ENCODE results near the gene PRKN. TPM values are rescaled to one million over a fixed set of nuclear protein-coding genes. Genes with fewer than 3 reads are reported as not detected.
A peak's percentile ranks its signal among the peaks of the same experiment; 100 is the strongest.

Gene PRKN
- total and polyA plus RNA-seq, 5 experiments from 2014 or later, result 2.2 to 5.6 (median 3.5) TPM

DNA sequence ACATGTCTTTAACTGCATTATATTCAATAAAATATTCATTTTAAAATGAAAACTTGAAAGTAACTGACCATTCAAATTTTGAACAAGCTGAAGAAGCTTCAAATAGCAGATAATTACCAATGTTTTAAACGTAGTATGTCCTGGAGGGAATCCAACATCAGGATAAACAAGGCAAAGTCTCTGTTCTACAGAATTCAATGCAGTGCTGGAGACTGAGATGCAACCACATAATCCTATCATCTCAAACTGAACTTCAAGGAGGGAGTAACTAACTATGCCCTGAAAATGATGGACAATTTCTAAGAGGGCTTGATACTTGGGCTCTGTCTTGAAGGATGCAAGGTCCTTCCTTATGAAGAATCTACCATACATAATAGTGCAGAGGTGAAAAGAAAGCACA lies 100.7 kb downstream of the PRKN start:
- no peak overlapping the region for H3K27ac Mint-ChIP-seq
- H3K9me3 Mint-ChIP-seq, result peaks cover 0 to 27% (median 13%) of the 10 kb centered on the region in 9 donors
- H3K4me1 Mint-ChIP-seq, result peaks cover 0 to 4% (median 0%) of the 10 kb centered on the region in 4 donors
- no peak overlapping the region for H3K4me3 Mint-ChIP-seq
- no peaks in the 10 kb centered on the region for H3K27me3 Mint-ChIP-seq
- H3K36me3 Mint-ChIP-seq, result peaks cover 6 to 31% (median 23%) of the 10 kb centered on the region in 3 donors
- POLR2A ChIA-PET, result no interaction called here
- ATAC-seq (no peak), DNase-seq (no peak)

DNA sequence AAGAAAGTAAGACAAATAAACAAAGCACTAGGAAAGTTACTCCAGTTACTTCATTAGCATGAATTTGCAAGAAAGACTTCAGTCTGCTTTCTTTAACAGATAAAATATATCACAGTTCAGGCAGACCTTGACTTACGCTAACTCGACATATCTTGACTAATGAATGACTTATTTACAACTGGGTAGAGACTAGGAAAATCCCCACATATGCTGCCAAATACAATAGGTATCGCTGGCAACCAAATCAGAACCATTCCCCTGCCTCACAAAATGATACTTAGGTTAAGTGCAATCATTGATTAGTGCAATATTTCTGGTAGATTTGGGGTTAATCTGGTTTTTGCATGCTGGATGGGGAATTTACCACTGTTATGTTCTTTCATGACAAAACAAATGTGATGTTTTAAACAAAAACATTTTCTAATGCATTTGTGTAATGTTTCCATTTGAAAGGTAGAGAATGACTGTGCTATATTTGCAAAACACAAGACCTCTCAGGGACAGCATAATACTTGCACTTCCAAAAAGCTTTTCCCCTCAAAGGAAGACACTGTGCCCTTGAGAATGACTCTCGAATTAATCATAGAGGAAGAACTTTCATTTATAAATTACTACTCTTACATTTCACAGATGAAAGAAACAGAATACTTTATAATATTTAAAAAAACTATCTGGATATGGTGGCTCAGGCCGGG lies 101.6 kb downstream of the PRKN start:
- H3K9me3 Mint-ChIP-seq, result peaks cover 0 to 21% (median 7%) of the 10 kb centered on the region in 9 donors
- ATAC-seq (no peak), DNase-seq (no peak)
- peaks cover 0 to 4% (median 0%) of the 10 kb centered on the region in 4 donors for H3K4me1 Mint-ChIP-seq
- POLR2A ChIA-PET, result no interaction called here
- no peak overlapping the region for H3K4me3 Mint-ChIP-seq
- H3K36me3 Mint-ChIP-seq, result peaks cover 4 to 24% (median 21%) of the 10 kb centered on the region in 3 donors
- H3K27me3 Mint-ChIP-seq, result no peaks in the 10 kb centered on the region
- H3K27ac Mint-ChIP-seq, result no peak overlapping the region

DNA sequence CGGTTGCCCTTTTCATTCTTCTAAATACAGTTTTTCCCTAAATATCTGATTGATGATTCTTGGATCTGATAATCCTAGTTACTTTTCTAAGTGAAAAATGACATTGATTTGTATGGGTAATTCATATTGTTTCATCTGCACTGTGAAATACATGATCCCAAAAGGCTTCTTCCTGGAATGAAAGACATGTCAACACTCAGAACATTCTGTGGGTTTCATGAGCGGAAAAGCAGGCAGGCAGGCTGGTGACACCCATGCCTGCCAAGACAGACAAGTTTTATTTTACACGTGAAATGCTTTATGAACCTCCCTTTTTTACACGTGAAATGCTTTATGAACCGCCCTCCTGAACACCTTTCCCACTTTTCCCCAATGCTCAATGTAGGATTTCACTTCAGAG lies 105.0 kb downstream of the PRKN start:
- DNase-seq (no peak), ATAC-seq (no peak)
- Mint-ChIP-seq H3K36me3 (peaks cover 4 to 10% (median 5%) of the 10 kb centered on the region in 3 donors), H3K4me1 (peaks cover 0 to 4% (median 0%) of the 10 kb centered on the region in 4 donors), H3K27ac (no peak overlapping the region), H3K9me3 (peaks cover 0 to 7% (median 0%) of the 10 kb centered on the region in 9 donors), H3K4me3 (no peak overlapping the region), H3K27me3 (no peaks in the 10 kb centered on the region)
- POLR2A ChIA-PET, result no interaction called here

DNA sequence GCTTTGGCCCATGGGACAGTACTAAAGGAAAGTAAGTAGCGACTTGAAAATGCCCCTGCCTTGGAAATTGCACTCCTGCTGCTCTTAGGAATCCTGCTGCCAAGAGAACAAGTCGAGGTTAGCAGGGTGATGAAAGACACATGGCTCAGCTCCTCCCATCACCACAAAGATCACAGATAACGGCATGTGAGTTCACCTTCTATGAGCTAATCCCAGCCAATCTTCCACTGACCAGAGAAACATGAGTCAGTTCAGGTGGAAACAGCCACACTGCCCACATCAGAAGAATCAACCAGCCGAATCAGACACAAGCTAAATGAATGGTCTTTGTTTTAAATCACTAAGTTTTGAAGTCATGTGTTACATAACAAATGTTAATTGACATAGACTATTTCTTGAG lies 106.3 kb downstream of the PRKN start:
- POLR2A ChIA-PET, result no interaction called here
- no peak for DNase-seq

DNA sequence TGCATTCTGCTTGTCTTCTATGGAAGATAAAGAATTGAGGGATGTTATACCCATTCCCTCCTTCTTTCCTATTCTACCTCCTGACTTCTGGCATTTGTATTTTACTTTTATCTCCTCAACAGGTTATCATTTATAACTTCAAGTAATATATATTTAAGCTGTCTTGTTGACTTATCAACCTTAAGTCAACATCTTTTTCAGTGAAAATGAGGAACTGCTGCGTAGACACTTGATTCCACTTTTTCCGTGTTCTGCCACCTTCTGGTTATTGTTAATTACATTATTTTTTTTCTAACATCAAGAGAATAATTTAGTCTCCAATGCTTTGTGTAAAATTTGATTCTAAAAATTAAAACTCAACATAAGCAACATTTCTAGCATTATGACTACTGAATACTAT lies 107.5 kb downstream of the PRKN start:
- no peak overlapping the region for H3K27ac Mint-ChIP-seq
- DNase-seq, result no peak
- H3K27me3 Mint-ChIP-seq, result no peaks in the 10 kb centered on the region
- no peak overlapping the region for H3K4me3 Mint-ChIP-seq
- H3K9me3 Mint-ChIP-seq, result peaks cover 0 to 2% (median 0%) of the 10 kb centered on the region in 9 donors
- no peak for ATAC-seq
- peaks cover 0 to 3% (median 0%) of the 10 kb centered on the region in 3 donors for H3K36me3 Mint-ChIP-seq
- POLR2A ChIA-PET, result no interaction called here
- peaks cover 0 to 2% (median 0%) of the 10 kb centered on the region in 4 donors for H3K4me1 Mint-ChIP-seq

More for the DNA sequence above, 106.3 kb downstream of the PRKN start:
- ATAC-seq, result no peak
- H3K36me3 Mint-ChIP-seq, result peaks cover 0 to 3% (median 0%) of the 10 kb centered on the region in 3 donors
- no peaks in the 10 kb centered on the region for H3K27me3 Mint-ChIP-seq
- H3K4me1 Mint-ChIP-seq, result peaks cover 0 to 2% (median 0%) of the 10 kb centered on the region in 4 donors
- H3K27ac Mint-ChIP-seq, result no peak overlapping the region
- peaks cover 0 to 2% (median 0%) of the 10 kb centered on the region in 9 donors for H3K9me3 Mint-ChIP-seq
- H3K4me3 Mint-ChIP-seq, result no peak overlapping the region

DNA sequence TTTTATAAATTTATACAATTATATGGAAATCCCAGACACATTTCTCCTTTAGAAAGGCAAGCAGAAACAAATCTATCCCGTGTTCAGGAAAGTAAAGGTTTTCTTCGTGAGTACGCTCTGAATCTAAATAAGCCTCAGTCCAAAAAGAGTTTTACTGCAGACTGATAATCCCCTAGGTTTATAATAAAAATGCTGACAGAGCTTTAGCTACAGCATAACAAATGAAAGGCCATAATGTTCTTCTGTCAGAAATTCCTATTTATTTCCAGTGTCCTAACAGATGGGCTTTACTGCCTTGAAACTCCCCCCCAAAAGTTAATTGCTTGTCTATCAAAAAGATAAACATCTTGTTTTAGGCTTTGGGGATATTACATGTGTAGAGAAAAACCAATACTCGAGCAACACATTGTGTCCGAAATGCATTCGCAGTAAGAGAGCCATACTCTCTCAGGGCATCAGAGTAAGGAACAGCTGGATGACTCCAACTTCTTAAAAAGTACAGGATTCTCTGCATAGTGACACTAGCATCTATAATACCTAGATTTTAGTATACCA lies 109.0 kb downstream of the PRKN start:
- POLR2A ChIA-PET, result no interaction called here
- H3K36me3 Mint-ChIP-seq, result peaks cover 0 to 3% (median 0%) of the 10 kb centered on the region in 3 donors
- no peak for DNase-seq
- H3K9me3 Mint-ChIP-seq, result peaks cover 0 to 2% (median 0%) of the 10 kb centered on the region in 9 donors
- H3K4me3 Mint-ChIP-seq, result no peak overlapping the region
- H3K27ac Mint-ChIP-seq, result no peak overlapping the region
- no peaks in the 10 kb centered on the region for H3K27me3 Mint-ChIP-seq
- peaks cover 0 to 2% (median 0%) of the 10 kb centered on the region in 4 donors for H3K4me1 Mint-ChIP-seq
- ATAC-seq, result no peak

DNA sequence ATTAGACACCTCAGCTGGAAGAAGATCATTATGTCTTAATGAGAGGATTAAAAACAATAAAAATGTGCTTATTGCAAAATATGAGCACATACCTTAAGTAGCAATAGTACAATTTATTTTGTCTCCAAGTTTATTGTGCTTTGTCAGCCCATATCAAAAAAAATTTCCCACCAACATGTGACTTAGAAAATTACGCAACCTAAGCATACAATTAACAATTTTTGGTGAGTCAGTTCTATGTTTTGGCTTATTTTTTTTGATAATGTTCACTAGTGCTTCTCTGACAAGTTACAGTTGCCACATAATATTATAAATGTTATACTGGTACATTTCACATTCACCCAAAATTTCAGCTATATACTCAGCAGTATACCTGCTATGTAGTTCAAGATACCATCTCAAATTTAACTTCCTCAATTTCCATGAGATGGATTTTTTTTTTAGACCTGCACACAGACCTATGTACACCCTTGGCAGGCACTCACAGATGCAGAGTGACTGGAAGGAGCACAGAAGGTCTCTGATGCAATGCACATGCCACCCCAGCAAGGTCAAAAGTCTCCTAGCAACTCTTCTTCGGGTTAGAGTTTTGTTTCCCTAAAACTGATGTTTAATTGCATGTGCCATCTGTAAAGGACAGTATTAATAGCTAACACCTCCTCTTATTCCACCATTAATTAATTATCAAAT lies 112.4 kb downstream of the PRKN start:
- H3K36me3 Mint-ChIP-seq, result peaks cover 0 to 3% (median 0%) of the 10 kb centered on the region in 3 donors

DNA sequence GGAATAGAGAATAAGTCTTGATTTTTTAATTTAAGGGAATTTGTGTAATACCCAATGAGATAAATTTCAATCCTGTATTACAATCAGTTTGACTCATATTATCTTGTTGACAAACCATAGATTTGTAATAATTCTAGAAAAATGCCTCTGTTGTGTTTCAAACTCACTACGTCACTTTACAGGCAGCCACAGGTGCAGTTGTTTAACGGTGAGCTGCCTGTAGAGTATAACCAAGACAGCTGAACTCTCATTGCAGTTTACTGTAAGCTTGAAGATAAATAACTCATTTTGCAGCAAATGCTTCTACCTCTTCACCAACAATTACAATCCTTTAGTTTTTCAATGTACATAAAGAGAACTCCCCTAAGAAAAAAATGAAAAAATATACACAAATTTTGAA lies 114.3 kb downstream of the PRKN start:
- POLR2A ChIA-PET, result no interaction called here
- DNase-seq (no peak), ATAC-seq (no peak)
- H3K4me3 Mint-ChIP-seq, result no peak overlapping the region
- peaks cover 0 to 7% (median 0%) of the 10 kb centered on the region in 9 donors for H3K9me3 Mint-ChIP-seq
- no peaks in the 10 kb centered on the region for H3K27me3 Mint-ChIP-seq
- peak overlapping the region in 1 of 10 donors; percentile 16 for H3K27ac Mint-ChIP-seq
- peaks cover 0 to 3% (median 0%) of the 10 kb centered on the region in 3 donors for H3K36me3 Mint-ChIP-seq
- H3K4me1 Mint-ChIP-seq, result no peaks in the 10 kb centered on the region

More for the DNA sequence above, 112.4 kb downstream of the PRKN start:
- Mint-ChIP-seq H3K27me3 (no peaks in the 10 kb centered on the region), H3K4me3 (no peak overlapping the region), H3K9me3 (peaks cover 0 to 7% (median 0%) of the 10 kb centered on the region in 9 donors), H3K4me1 (no peaks in the 10 kb centered on the region), H3K27ac (no peak overlapping the region)
- no peak for DNase-seq
- POLR2A ChIA-PET, result no interaction called here
- ATAC-seq, result no peak

DNA sequence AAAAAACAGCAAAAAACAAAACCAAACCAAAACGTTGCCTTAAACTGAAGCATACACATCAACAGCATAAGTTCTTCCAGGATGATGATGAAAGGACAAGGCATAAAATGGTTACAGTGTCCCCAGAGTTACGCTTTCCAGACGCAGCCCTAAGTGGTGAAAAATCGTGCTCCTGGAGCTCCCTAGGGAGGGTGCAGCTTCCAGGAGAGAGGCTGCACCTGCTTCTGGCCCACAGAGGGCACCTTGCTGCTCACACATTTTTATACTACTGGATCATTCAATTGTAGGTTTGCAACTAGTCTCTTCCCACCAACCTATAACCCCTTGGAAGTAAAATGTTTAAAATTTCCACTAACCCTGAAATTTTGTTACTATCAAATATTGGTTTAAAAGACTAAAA lies 115.0 kb downstream of the PRKN start:
- Mint-ChIP-seq H3K27ac (no peak overlapping the region), H3K4me1 (no peaks in the 10 kb centered on the region), H3K36me3 (peaks cover 0 to 3% (median 0%) of the 10 kb centered on the region in 3 donors), H3K9me3 (peaks cover 0 to 7% (median 0%) of the 10 kb centered on the region in 9 donors), H3K4me3 (no peak overlapping the region), H3K27me3 (no peaks in the 10 kb centered on the region)
- DNase-seq, result no peak
- POLR2A ChIA-PET, result interaction anchor here (0.7 kb wide), 1 partner anchor 98 kb away, joined by 4 read pairs; no protein-coding TSS in a partner anchor
- ATAC-seq, result no peak

DNA sequence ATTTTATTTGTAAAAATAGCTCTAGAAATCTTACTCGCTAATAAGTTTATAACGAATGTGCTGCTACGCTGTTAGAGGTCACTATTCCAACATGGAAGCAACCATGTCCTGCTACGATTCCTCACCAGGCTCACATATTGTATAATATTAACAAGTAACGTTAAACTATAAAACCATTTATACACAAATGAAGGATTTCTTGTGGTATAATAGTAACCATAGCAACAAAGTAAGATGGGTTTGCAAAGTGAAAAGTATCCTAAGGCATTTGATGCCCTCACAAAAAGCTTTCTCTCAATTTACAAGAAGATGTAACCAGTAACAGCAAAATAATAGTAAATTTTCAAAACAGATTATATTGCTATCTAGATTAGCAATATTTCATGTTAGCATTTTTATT lies 117.2 kb downstream of the PRKN start:
- peaks cover 0 to 7% (median 0%) of the 10 kb centered on the region in 9 donors for H3K9me3 Mint-ChIP-seq
- POLR2A ChIA-PET, result no interaction called here

DNA sequence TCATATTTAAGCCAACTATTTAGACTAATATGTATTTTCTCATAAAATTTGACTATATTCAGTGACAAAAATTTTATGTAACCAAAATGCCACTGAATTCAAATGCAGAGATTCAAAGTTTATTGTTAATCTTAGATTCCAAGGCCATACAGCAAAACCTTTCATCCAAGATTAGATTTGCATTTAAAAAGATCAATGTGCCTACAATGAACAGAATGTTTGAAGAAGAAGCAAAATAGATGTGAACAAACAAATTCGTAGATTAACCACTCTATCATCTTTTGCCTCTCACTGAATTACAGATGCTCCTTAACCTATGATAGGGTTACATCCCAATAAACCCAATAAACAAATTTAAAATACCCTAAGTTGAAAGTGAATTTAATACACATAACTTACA lies 121.7 kb downstream of the PRKN start:
- Mint-ChIP-seq H3K36me3 (peaks cover 0 to 3% (median 0%) of the 10 kb centered on the region in 3 donors), H3K9me3 (peaks cover 0 to 11% (median 0%) of the 10 kb centered on the region in 9 donors), H3K4me3 (no peak overlapping the region), H3K4me1 (peaks cover 0 to 2% (median 0%) of the 10 kb centered on the region in 4 donors), H3K27me3 (no peaks in the 10 kb centered on the region), H3K27ac (no peak overlapping the region)
- no peak for DNase-seq
- POLR2A ChIA-PET, result no interaction called here
- ATAC-seq, result no peak

More for the DNA sequence above, 117.2 kb downstream of the PRKN start:
- no peak for DNase-seq
- Mint-ChIP-seq H3K4me3 (no peak overlapping the region), H3K27ac (no peak overlapping the region), H3K27me3 (no peaks in the 10 kb centered on the region), H3K4me1 (no peaks in the 10 kb centered on the region), H3K36me3 (peaks cover 0 to 3% (median 0%) of the 10 kb centered on the region in 3 donors)
- ATAC-seq, result no peak

DNA sequence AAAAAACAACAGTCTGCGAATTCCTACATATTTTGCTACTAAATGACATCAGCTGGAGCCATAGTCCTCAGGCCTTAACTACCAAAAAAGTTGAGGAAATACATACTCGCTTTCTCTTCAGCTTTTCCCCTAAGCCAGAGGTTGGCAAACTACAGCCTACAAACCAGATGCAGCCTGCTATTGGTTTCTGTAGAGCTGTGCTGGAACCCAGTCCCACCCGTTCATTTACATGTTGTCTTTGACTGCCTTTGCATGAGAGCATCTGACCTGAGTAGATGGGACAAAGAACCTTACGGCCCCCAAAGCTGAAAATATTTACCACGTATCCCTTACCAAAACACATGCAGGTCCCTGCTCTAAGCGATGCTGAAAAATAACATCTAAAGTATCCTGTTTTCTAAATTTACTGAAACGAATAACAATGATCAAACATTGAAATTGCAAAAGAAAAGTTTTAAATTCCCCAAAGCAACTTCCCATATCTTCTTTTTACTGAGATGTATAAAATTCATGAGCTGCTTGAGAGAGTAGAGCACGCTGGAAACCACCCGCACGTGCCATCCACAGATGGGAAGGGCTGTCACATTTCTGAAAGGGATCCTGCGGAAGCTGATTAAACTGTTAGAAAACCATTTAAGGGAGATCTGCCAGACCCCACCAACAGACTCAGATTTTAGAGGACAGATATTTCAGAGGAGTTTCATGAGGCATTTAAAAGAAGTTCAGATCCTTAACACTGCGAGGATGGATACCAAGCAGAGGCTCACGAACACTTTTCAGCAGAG lies 124.1 kb downstream of the PRKN start:
- no peak for ATAC-seq
- POLR2A ChIA-PET, result no interaction called here
- H3K9me3 Mint-ChIP-seq, result peaks cover 0 to 13% (median 0%) of the 10 kb centered on the region in 9 donors
- no peak overlapping the region for H3K4me3 Mint-ChIP-seq
- H3K27me3 Mint-ChIP-seq, result no peaks in the 10 kb centered on the region
- peaks cover 0 to 2% (median 0%) of the 10 kb centered on the region in 4 donors for H3K4me1 Mint-ChIP-seq
- no peak overlapping the region for H3K27ac Mint-ChIP-seq
- no peak for DNase-seq
- peaks cover 0 to 5% (median 3%) of the 10 kb centered on the region in 3 donors for H3K36me3 Mint-ChIP-seq

All from naive thymus-derived CD8-positive, alpha-beta T cell (primary cell).